HG03378 (cell line): ENCODE results near the gene SLC35F3.
"Not testable (repeated sequence)": the region's sequence is repeated elsewhere in the genome, so short reads cannot be mapped to it uniquely, and the experiment has no call there.

Experiments used
- ATAC-seq: cut with Tn5 transposase; IDR thresholded peaks from one replicate; pipeline ENCODE4 v1.9.1; 2021; ENCODE audit warnings: mild to moderate bottlenecking, moderate library complexity; ENCODE audit not compliant: unreplicated experiment

The SLC35F3 gene

DNA sequence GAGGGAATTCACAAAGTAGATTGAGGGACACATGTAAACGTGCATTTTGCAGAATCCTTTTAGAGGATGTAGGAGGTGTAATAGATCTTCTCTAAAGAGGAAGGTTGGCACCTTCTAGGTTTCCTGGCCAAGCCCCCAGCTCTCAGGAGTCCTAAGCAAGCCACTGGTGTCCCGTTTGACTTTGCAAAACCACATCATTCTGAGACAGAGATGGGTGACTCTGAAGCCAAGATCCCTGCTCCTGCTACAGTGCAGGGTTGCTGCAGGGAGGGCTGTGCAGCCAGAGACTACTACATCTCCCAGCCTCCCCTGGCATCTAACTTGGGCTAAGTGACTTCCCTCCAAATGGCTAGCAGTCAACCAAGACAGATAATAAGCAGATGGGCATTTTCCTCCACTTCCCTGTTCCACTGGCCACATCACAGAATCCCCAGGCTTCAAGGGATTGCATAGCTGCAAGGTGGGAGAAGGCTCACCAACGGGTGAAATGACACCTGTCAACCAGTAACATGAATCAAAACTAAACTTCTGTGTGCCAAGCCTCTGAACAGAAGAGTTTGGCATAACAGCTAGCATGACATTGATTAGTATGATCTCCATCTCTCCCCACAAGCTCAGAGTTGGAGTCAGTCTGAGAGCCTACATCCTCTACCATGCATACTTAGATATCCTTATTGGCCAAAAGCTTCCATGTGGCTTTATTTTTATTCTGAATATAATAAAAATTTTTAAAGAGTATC lies 339.2 kb downstream of the SLC35F3 start:
- ATAC-seq: no peak

DNA sequence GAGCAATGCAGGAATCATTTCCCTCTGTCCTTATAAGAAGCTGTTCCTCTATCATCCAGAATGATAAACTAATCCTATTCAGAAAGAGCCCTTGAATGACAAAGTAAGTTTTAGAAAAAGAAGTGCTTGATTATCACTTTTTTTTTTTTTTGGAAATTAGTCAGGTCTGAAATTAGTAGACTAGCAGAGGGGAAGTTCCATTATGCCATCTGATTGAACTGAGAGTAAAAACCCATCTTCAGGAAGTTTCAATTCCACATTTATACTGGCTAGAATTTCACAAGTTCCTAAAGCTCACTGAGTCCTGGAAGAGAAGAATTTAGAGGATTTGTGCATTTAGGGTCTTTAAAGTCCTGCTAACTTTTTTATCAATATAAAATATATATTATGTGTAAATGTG lies 340.0 kb downstream of the SLC35F3 start:
- ATAC-seq: peak; percentile 34

DNA sequence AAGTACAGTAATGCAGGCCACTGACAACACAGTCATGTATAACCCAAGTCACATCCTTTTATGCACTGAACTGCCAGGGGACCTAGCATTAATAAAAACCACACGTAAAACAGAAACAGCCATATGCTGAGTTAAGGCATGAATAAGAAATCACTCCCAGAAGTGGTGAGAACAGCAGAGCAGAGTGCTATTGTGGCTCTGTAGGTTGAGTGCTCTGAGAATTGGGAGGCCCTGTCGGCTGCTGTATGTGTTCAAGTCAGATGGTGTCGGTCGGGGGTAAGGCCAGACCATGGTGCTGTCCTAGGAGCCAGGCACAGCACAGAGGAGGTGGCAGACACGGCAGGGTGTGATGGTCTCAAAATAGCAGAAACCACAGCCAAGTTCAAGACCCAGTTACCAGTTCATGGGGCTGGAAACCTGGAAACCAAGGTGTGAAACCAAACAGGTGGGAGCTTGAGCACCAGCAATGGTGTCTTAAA lies 342.2 kb downstream of the SLC35F3 start:
- ATAC-seq: peak; percentile 91

DNA sequence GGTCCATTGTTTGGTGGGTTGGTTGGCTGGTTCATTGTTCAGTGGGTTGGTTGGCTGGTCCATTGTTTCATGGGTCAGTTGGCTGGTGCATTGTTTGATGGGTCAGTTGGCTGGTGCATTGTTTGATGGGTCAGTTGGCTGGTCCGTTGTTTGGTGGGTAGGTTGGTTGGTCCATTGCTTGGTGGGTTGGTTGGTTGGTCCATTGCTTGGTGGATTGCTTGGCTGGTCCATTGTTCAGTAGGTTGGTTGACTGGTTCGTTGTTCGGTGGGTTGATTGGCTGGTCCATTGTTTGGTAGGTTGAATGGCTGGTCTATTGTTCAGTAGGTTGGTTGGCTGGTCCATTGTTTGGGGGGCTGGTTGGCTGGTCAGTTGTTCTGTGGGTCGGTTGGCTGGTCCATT lies 343.3 kb downstream of the SLC35F3 start:
- not testable (repeated sequence) for ATAC-seq

DNA sequence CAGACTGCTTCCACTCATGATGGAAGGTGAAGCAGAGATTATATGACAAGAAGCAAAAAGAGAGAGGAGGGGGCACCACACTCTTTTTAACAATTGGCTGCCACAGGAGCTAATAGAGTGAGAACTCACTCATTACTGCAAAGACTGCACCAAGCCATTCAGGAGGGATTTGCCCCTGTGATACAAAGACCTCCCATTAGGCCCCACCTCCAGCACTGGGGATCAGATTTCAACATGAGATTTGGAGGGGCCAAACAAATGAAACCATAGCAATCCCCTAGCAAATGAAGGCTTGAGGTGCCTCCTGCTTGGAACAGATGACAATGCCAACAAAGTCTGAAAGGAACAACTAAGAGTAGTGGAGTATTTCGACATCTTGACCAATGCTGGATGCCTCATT lies 346.3 kb downstream of the SLC35F3 start:
- no peak for ATAC-seq

DNA sequence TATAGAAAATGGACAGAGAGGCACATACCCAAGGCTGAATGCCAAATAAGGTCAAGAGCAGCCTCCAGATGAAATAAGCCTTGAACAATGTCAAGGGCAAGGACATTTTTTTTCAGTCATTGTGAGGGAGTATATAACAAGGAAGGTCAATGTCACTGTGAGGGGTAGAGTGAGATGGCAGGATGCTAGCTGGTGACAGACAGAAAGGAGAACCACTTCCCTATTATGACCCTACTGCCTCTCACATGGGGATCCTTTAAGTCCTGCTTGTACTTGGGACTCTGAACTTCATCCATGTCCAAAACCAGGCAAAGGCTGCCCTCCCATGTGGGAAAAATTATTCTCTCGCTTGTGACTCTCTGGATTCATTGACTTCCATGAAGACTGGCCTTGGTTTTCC lies 349.3 kb downstream of the SLC35F3 start:
- no peak for ATAC-seq

DNA sequence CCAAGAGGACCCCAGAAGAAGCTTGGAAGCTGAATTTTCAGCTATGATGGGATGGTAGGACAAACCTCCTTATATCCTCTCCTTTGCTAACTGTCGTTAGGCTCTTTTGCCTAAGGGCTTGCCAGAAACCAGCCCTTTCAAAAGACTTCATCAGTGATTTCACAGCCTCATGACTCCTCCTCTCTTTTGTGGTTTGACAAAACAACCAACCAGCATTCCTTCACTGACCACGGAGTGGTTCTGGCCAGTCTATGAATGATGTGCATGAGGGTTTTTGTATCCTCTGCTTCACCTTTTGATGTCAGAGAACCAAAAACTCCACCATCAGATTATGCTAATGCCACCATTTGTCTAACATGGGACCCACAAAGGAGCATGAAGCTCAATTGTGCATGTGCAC lies 351.9 kb downstream of the SLC35F3 start:
- ATAC-seq: no peak

DNA sequence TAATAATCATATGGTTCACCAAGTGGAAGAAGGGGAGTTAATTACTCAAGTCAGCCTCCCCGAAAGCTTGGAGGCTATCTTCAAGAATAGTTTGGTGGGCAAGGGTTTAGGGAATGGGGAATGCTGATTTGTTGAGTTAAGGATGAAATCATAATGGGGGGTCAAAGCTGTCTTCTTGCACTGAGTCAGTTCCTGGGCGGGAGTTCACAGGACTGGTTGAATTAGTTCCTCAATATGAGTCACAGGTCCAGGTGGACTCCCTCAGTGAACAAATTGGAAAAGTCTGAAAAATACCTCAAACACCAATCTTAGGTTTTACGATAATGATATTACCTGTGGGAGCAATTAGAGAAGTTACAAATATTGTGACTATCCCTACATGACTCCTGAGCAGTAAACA lies 353.6 kb downstream of the SLC35F3 start:
- no peak for ATAC-seq

DNA sequence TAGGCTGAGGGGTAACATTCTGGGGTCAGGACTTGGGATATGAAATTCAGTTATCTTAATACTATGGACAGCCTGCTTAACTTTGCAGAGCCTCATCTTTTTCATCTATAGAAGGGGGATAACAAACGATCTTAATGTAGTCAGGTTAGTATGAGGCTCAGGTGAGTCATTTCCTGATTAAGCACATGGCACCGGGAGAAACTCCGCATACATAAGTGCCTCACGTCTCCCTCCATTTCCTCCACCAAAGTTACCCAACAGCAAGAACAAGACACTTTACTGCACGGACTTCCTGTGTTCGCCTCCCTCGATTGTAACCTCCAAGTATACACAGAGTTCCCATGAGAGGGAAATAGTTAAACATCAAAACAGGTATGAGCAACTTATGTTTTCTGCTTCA lies 356.1 kb downstream of the SLC35F3 start:
- ATAC-seq: no peak

DNA sequence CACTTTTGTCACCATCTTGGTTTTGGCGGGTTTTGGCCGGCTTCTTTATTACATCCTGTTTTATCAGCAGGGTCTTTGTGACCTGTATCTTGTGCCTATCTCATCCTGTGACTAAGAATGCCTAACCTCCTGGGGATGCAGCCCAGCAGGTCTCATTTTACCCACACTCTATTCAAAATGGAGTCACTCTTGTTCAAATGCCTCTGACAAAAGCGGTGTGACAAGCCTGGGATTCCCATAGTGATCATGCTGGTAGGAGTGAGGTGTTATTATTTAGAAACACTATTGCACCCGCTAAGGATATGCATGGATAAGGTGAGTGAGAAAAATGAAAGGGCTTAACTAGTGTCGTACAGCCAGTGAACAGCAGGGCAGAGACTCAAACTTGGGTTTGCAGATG lies 357.1 kb downstream of the SLC35F3 start:
- no peak for ATAC-seq

DNA sequence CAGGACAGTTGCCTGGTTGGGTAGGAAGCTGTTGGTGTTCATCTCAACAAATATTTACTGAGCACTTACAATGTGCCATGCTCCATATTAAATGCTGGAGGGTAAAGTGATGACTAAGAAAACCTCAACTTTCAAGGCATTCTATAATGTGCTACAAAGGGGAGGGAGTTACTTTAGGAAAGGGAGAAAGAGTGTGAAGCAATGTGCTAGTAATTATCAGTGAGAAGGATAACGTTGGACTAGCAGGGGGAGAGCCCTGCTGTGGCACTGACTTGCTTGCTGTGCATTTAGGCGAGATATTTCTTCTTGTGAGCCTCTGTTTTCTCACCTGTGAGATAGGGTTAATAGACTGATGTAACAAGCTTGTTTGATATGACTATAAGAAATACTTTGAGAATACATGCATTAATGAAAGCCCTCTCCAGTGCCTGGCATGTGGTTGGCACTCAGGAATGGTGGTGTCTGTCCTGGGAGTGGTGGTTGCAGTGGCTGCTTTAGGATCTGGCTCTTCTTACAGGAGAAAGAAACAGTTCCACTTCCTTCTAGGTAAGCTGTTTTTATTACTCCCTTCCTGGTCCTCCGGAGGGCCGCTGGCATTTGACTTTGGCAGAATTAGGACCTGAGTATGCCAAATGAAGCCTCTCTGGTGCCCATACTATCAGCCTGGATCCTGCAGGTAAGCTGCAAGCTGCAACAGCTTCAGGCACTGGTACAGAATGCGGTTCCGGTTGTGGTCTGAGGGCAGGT lies 357.7 kb downstream of the SLC35F3 start:
- ATAC-seq: no peak

DNA sequence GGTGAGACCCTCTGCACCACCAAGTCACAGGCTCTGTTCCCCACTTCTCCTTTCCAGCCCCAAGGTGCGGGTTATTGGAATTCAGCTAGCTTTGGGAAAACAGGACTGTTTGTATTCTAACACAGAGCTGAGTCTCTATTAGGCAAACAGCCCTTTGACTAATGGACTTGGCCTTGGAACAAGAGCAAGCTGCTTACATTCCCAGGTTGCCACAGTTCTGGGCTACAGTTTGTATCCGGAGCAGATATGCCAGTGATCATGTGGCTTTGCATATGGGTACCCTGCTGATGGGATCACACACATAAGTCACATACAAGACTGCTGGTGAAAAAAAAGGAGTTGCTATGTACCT lies 358.3 kb downstream of the SLC35F3 start:
- no peak for ATAC-seq

DNA sequence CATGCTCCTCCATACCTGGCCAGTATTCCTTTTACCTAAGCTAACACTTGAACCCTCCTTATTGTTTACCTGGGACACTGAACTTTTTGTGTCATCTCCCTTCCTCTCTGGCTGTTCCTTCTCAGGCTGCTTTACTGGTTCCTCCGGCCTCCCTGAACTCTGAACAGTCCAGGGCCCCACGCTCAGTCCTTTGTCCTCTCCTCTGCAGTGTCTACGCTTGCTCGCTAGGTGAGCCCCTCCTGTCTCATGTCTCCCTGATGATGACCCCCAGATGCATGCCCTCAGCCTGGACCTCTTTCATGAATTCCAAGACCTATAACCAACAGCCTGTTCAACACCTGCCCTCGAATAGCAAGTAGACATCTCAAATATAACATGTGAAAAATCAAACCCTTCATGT lies 360.4 kb downstream of the SLC35F3 start:
- ATAC-seq: no peak

DNA sequence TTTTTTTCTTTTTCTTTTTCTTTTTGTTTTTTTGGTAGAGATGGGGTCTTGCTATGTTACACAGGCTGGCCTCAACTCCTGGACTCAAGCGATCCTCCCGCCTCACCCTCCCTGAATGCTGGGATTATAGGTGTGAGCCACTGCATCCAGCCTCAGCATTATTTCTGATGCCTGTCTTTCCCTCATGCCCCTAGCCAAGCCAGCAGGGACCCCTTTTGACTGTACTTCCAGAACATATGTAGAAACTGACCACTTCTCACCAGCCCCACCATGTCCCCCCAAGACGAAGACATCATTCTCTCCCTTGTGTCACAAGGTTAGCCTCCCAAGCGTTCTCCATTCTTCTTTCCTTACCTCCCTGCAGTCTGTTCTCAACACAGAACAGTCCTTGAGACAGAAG lies 360.8 kb downstream of the SLC35F3 start:
- no peak for ATAC-seq

DNA sequence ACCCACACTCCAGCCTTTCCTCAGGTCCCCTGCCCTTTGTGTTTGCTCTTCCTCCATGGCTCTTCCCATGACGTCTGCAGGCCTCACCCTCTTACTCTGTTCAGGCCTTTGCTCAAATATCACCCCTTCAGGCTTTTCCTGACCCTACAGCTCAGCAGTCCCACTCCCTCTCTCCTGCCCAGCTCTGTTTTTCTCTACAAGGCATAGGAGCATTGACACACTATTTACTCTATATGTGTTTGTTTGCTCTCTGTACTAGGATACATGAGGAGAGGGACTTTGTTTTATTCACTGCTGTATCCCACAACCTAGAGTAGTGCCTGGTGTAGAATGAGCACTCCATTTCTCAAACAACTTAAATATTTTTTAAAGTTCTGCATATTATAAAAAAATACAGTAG lies 361.4 kb downstream of the SLC35F3 start:
- ATAC-seq: no peak

DNA sequence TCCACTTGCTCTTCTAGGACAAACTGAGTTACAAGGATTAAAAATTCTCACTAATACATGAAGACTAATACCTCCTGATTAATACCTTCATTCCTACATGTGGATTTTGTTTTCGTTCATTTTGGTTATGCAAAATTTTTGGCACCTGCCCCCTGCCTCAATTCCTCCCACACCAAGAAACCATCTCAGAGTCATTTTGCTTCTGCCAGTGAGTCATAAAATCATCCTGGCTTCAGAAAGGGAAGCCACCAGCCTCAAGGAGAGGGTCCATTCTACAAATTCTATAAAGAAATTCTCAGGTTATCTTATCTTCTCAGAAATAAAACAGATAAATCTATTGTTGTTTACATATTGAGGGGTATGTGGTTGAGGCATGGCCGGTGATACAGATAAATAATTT lies 365.6 kb downstream of the SLC35F3 start:
- no peak for ATAC-seq

DNA sequence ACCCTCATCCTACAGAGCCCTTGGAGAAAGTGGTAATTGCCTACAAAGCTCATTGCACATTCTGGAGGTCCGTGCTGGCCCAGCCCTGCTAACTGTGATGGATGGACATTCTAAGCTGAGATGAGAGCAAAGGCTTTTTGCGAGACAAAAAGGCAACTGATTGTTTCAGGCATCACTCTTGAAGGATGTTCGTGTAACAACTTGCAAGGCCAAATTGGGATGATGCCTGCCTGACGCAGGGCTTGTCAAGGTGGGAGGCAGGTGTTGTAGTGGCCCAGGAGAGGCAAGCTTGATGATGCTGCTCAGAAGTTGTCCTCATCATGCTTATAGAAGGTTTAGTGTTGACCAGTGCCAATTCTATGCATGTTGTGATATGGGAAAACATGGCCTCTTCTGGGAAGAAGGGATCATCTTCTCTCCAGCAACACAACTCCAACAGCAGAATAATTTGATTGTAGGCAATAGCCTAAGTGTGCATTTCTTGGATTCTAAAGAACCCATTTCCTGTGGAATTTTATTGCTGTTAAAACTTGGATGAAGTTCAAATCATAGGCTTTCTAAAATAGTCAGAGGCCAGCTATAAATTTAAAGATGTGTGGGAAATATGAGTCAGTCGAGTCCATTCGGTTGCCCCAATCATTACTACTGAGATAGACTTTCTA lies 366.2 kb downstream of the SLC35F3 start:
- no peak for ATAC-seq

DNA sequence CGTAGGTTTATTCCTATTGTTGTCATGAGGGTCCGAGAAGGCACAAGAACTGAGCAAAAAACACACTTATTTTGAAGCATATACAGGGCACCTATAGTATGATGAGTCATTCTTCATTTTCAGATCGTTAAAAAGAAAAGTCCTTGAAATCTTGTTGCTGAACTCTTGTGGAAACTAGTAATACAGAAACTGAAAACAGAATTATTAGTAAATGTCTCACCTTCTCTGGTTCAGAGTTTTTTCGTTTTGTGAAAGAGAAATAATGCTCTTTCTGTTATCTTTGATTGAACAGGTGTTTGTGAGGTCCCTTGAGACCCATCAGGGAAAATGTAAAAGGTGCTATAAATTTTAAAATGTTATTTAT lies 366.7 kb downstream of the SLC35F3 start:
- ATAC-seq: peak; percentile 98

DNA sequence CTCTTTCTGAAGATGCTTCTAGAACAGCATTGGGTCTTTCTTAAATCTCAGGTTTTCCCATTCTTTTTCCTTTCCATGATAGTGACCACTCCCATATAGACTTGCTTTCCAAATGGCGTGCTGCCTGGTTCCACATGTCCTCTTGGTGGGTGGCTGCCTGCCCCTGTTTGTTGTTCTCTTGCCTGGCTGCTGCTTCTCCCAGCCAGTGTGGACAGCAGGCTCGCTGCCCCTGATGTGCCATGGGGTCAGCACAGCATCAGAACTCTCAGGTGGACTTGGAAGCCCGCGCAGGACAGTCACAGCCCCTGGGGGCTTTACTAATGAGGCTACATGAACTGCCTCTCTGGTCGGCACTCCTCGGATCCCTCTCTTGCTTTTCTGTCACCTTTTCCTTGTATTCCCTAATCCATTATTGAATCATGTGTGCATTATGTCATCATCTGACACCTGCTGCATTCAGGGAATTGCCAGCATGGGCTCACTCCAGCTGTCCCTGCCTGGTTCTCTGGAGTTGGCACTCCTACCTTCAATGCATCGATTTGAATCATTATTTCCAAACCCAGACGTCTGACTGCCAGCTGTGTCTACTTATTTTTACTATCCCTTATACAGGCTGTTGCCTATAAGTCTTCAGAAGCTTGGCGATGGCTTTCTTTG lies 368.3 kb downstream of the SLC35F3 start:
- ATAC-seq: no peak

DNA sequence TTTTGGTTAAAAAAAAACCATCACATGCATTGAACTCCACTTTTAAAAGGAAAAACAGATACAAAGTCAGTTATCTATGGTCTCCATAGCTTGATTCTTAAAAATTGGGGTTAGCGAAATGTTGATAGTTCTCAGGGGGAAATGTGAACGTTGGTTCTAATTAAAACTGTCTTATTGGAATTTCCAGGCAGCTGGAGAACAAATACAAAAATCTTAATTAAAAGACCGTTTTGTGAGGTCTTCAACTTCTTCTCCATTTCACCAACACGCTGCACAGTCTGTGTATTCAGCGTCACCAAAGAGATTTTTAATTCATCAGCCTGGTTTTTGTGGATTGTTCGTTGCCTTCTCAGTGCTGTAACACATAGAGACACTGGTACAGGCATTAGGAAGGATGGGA lies 369.5 kb downstream of the SLC35F3 start:
- no peak for ATAC-seq

DNA sequence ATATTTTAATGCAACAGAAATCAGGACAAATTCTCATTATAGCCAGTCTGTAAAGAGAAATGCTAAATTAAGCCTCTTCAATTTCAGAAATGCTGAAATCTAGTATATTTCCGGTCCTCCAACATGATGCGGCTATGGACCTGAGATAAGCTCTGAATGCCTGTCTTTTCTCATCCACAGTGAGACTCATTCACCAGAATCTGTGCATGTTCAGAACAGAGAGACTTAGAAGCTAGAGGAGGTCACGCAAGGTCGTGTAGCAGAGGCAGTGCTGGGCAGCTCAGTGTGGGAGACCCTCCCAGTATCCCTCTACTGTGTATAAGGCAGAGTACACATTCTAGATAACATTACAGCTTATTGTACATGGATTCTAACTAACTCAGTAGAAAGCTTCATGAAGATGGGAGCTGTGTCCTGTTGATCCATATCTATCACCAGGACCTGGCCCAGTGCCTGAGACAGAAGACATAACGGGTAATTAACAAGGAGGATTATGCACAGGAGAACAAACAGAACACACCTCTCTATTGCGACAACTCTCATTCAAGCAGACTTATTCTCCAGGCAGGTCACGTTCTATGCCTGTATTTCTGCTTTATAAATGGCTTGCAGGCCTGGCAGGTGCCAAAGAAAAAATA lies 371.8 kb downstream of the SLC35F3 start:
- ATAC-seq: no peak
